ENCODE measurements around the gene CBR3. TPM values are rescaled to one million over a fixed set of nuclear protein-coding genes. Genes with fewer than 3 reads are reported as not detected.
"Not testable (repeated sequence)": the region's sequence is repeated elsewhere in the genome, so short reads cannot be mapped to it uniquely, and the experiment has no call there.

Gene CBR3
- total RNA-seq, 4 donors from 2014 or later: 2.7 to 5.1 (median 3.2) TPM; not detected in 1

GRCh38 chr21:36135391-36136102, 668 bp downstream of the CBR3 start:
- H3K4me3 ChIP-seq: peak overlapping the region; percentile 46 to 72 (median 66)
- peak overlapping the region; percentile 66 to 89 (median 84) for H3K27ac ChIP-seq
- peak; percentile 62 to 80 (median 74) for DNase-seq
- peaks cover 0 to 6% (median 0%) of the 10 kb centered on the region in 3 donors for H3K36me3 ChIP-seq
- no peaks in the 10 kb centered on the region for H3K9me3 ChIP-seq
- H3K27me3 ChIP-seq: no peaks in the 10 kb centered on the region
- H3K4me1 ChIP-seq: peaks cover 0 to 27% (median 12%) of the 10 kb centered on the region in 4 donors
- TF ChIP-seq POLR2A (IDR thresholded peaks at IDR 0.05): no peak

GRCh38 chr21:36139791-36140190, 4.9 kb downstream of the CBR3 start:
- not testable (repeated sequence) for H3K27ac ChIP-seq, H3K4me3 ChIP-seq
- peak in 1 of 3 donors; percentile 30 for DNase-seq

GRCh38 chr21:36141513-36141925, 6.6 kb downstream of the CBR3 start:
- peak; percentile 90 to 97 (median 91) for DNase-seq
- Histone ChIP-seq H3K4me1 (peaks cover 0 to 6% (median under 1%) of the 10 kb centered on the region in 4 donors), H3K36me3 (peaks cover 0 to 6% (median 0%) of the 10 kb centered on the region in 3 donors), H3K4me3 (no peak overlapping the region), H3K27ac (peak overlapping the region in 3 of 4 donors; percentile 66 to 90 (median 82)), H3K9me3 (no peaks in the 10 kb centered on the region), H3K27me3 (no peaks in the 10 kb centered on the region)
- TF ChIP-seq POLR2A (IDR thresholded peaks at IDR 0.05): peak in 1 of 2 donors; percentile 50
- TF ChIP-seq CTCF (IDR thresholded peaks at IDR 0.05): peak; percentile 62 to 98 (median 90)

More at GRCh38 chr21:36139791-36140190, 4.9 kb downstream of the CBR3 start:
- not testable (repeated sequence) for H3K36me3 ChIP-seq, H3K9me3 ChIP-seq, H3K27me3 ChIP-seq
- H3K4me1 ChIP-seq: peaks cover 0 to 15% (median 6%) of the 10 kb centered on the region in 4 donors

GRCh38 chr21:36144233-36144632, 9.4 kb downstream of the CBR3 start:
- H3K4me3 ChIP-seq, DNase-seq, H3K27me3 ChIP-seq, H3K9me3 ChIP-seq, H3K36me3 ChIP-seq, H3K4me1 ChIP-seq, H3K27ac ChIP-seq: not testable (repeated sequence)

- no peak for DNase-seq
- Histone ChIP-seq H3K4me3 (no peak overlapping the region), H3K27me3 (no peaks in the 10 kb centered on the region), H3K9me3 (no peaks in the 10 kb centered on the region), H3K36me3 (peaks cover 0 to 2% (median 0%) of the 10 kb centered on the region in 3 donors), H3K4me1 (peaks cover 0 to 6% (median 2%) of the 10 kb centered on the region in 4 donors), H3K27ac (no peak overlapping the region)
- TF ChIP-seq CTCF (IDR thresholded peaks at IDR 0.05): no peak
- no peak for TF ChIP-seq POLR2A (IDR thresholded peaks at IDR 0.05)
Observed at GRCh38 chr21:36145259-36145658, 10.4 kb downstream of the CBR3 start.

GRCh38 chr21:36147911-36148310, 13.0 kb downstream of the CBR3 start:
- TF ChIP-seq POLR2A (IDR thresholded peaks at IDR 0.05): no peak
- no peak for TF ChIP-seq CTCF (IDR thresholded peaks at IDR 0.05)
- H3K4me3 ChIP-seq: no peak overlapping the region

GRCh38 chr21:36148886-36149285, 14.0 kb downstream of the CBR3 start:
- TF ChIP-seq CTCF (IDR thresholded peaks at IDR 0.05): no peak
- no peak for TF ChIP-seq POLR2A (IDR thresholded peaks at IDR 0.05)
- no peaks in the 10 kb centered on the region for H3K36me3 ChIP-seq
- no peak for DNase-seq
- no peaks in the 10 kb centered on the region for H3K27me3 ChIP-seq
- no peaks in the 10 kb centered on the region for H3K9me3 ChIP-seq
- H3K27ac ChIP-seq: no peak overlapping the region
- no peak overlapping the region for H3K4me3 ChIP-seq
- peaks cover 0 to 8% (median 5%) of the 10 kb centered on the region in 4 donors for H3K4me1 ChIP-seq

More at GRCh38 chr21:36147911-36148310, 13.0 kb downstream of the CBR3 start:
- Histone ChIP-seq H3K27me3 (no peaks in the 10 kb centered on the region), H3K9me3 (no peaks in the 10 kb centered on the region), H3K4me1 (peaks cover 0 to 8% (median 5%) of the 10 kb centered on the region in 4 donors), H3K27ac (no peak overlapping the region), H3K36me3 (no peaks in the 10 kb centered on the region)
- DNase-seq: no peak
